Measurements from ENCODE around the gene SSBP2. TPM values are rescaled to one million over a fixed set of nuclear protein-coding genes. Genes with fewer than 3 reads are reported as not detected.

The SSBP2 gene
- total and polyA plus RNA-seq, 7 donors, result 9.9 to 89.2 (median 68.7) TPM

DNA sequence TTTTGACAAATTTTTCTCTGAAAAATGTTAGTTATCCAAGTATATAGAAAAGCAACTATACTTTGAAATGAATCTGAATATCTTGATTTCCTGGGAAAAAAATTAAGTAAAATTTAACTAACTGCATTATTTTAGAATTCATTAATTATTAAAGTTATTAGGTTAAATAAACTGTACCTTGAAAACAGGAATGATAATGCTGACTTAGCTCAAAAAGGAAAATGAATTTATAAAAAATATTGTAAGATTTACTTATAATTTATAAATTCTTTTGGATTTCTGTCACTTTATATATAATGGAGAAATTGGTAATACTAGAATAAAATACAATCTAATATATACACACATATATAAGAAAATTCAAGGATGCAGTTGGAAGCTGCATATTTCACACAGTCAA is 320.9 kb downstream of the SSBP2 start:
- Histone ChIP-seq H3K4me3 (no peak overlapping the region), H3K36me3 (no peaks in the 10 kb centered on the region), H3K4me1 (peaks cover 0 to 18% (median 16%) of the 10 kb centered on the region in 4 donors), H3K9me3 (no peaks in the 10 kb centered on the region), H3K27ac (no peak overlapping the region), H3K27me3 (no peaks in the 10 kb centered on the region)
- TF ChIP-seq POLR2A (IDR thresholded peaks at IDR 0.05), result no peak
- TF ChIP-seq, protein P1, sequence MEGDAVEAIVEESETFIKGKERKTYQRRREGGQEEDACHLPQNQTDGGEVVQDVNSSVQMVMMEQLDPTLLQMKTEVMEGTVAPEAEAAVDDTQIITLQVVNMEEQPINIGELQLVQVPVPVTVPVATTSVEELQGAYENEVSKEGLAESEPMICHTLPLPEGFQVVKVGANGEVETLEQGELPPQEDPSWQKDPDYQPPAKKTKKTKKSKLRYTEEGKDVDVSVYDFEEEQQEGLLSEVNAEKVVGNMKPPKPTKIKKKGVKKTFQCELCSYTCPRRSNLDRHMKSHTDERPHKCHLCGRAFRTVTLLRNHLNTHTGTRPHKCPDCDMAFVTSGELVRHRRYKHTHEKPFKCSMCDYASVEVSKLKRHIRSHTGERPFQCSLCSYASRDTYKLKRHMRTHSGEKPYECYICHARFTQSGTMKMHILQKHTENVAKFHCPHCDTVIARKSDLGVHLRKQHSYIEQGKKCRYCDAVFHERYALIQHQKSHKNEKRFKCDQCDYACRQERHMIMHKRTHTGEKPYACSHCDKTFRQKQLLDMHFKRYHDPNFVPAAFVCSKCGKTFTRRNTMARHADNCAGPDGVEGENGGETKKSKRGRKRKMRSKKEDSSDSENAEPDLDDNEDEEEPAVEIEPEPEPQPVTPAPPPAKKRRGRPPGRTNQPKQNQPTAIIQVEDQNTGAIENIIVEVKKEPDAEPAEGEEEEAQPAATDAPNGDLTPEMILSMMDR (IDR thresholded peaks at IDR 0.05), result no peak
- TF ChIP-seq EP300 (IDR thresholded peaks at IDR 0.05), result no peak
- no peak for TF ChIP-seq POLR2AphosphoS5 (IDR thresholded peaks at IDR 0.05)
- DNase-seq, result no peak
- intact Hi-C loops (cut with DNase I), result loop anchor here (5.0 kb wide), 3 partner anchors 77 to 422 kb away; partner anchors contain the start of gene SSBP2

DNA sequence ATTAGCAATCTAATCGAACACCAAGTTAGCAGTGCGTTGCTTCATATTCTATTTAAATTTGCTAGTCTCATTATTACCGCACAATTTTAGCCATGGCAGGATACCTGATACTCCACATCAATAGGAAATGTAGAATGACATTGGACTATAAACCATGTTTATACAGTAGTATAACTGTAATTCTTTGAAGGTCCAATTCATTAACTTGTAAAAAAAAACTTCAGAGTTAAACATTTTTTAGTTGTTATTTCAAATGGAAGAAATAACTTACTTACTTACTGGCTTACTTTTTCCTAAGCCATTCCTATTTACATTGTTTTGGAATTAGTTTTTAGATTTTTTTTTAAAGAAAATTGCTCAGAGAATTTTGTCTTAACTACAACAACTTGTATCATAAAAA is 321.5 kb downstream of the SSBP2 start:
- no peak for DNase-seq
- intact Hi-C loops (cut with DNase I), result loop anchor here (5.0 kb wide), 3 partner anchors 78 to 423 kb away; partner anchors contain the start of gene SSBP2

DNA sequence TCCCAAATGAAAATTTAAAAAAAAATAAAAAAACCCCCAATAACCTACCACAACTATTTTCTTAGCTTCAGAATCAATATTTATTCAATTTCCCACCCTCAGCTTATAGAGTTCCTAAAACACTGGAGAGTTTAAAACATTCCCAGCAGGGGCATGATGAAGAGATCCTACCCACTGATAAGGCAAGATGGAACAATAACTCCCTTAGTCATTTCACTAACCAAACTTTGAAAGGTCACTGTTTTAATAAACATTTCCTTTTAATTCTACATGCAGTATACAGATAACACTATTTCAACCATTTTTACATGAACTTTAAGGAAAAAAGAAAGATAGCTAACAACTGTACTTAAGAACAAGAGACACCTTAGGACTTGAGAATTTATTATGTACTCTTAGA is 322.0 kb downstream of the SSBP2 start:
- Histone ChIP-seq H3K36me3 (no peaks in the 10 kb centered on the region), H3K4me1 (peaks cover 0 to 18% (median 16%) of the 10 kb centered on the region in 4 donors), H3K4me3 (no peak overlapping the region), H3K27me3 (no peaks in the 10 kb centered on the region), H3K9me3 (no peaks in the 10 kb centered on the region), H3K27ac (no peak overlapping the region)
- no peak for DNase-seq
- TF ChIP-seq, protein P1 (IDR thresholded peaks at IDR 0.05), result no peak
- TF ChIP-seq POLR2AphosphoS5 (IDR thresholded peaks at IDR 0.05) (no peak), POLR2A (IDR thresholded peaks at IDR 0.05) (no peak), EP300 (IDR thresholded peaks at IDR 0.05) (no peak)
- intact Hi-C loops (cut with DNase I), result loop anchor here (5.0 kb wide), 3 partner anchors 78 to 423 kb away; partner anchors contain the start of gene SSBP2

More for the DNA sequence above, 321.5 kb downstream of the SSBP2 start:
- Histone ChIP-seq H3K4me1 (peaks cover 0 to 18% (median 16%) of the 10 kb centered on the region in 4 donors), H3K36me3 (no peaks in the 10 kb centered on the region), H3K27ac (no peak overlapping the region), H3K4me3 (no peak overlapping the region), H3K9me3 (no peaks in the 10 kb centered on the region), H3K27me3 (no peaks in the 10 kb centered on the region)
- WGBS, 2 donors, result 55 to 81% methylated on average over 3 of the region's 3 CpGs
- TF ChIP-seq EP300 (IDR thresholded peaks at IDR 0.05) (no peak), POLR2AphosphoS5 (IDR thresholded peaks at IDR 0.05) (no peak), POLR2A (IDR thresholded peaks at IDR 0.05) (no peak)

DNA sequence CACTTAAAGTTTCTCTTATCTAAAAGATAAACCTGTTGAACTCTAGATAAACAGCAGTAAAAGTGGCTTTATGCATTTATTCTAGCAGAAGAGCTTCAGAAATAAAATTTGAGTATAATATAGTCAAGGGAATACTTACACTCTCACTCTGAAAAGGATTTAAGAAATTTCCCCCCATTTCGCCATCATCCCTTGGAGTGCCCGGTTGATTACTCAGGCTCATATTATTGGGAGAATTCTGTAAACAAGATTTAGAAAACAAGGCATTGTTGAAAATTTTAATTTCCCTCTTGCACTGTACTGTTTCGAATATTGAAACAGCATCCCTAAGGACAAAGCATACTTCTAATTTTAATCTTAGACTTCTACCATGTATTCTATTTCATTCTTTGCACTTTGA is 322.5 kb downstream of the SSBP2 start:
- Histone ChIP-seq H3K36me3 (no peaks in the 10 kb centered on the region), H3K27me3 (no peaks in the 10 kb centered on the region), H3K9me3 (no peaks in the 10 kb centered on the region), H3K27ac (no peak overlapping the region), H3K4me1 (peaks cover 0 to 18% (median 16%) of the 10 kb centered on the region in 4 donors), H3K4me3 (no peak overlapping the region)
- DNase-seq, result no peak
- intact Hi-C loops (cut with DNase I), result loop anchor here (5.0 kb wide), 3 partner anchors 79 to 424 kb away; partner anchors contain the start of gene SSBP2
- 76 to 93% methylated on average over 3 of the region's 3 CpGs for WGBS, 2 donors
- TF ChIP-seq, protein P1 (IDR thresholded peaks at IDR 0.05), result no peak
- no peak for TF ChIP-seq POLR2AphosphoS5 (IDR thresholded peaks at IDR 0.05)
- no peak for TF ChIP-seq EP300 (IDR thresholded peaks at IDR 0.05)
- TF ChIP-seq POLR2A (IDR thresholded peaks at IDR 0.05), result no peak

DNA sequence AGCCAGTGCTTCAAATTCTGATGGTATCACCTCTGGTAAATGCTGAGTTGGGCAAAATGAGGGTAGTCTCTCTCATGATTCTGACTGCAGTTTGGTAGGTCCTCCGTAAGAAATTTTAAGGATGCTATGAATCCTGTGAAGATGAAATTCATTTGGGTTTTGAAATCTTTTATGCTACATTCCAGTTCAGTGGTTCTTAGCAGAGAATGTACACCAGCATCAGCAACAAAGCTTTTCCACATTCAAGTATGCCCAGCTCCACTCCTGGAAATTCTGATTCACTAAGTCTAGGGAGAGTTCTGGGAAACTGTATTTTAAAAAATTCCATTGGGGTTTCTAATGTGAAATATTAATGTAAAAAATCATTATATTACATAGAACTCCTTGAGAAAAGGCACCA is 323.3 kb downstream of the SSBP2 start:
- intact Hi-C loops (cut with DNase I), result loop anchor here (5.0 kb wide), 3 partner anchors 80 to 425 kb away; partner anchors contain the start of gene SSBP2
- H3K36me3 ChIP-seq, result no peaks in the 10 kb centered on the region
- no peaks in the 10 kb centered on the region for H3K9me3 ChIP-seq
- no peak for DNase-seq
- H3K4me1 ChIP-seq, result peaks cover 0 to 27% (median 19%) of the 10 kb centered on the region in 4 donors
- TF ChIP-seq POLR2AphosphoS5 (IDR thresholded peaks at IDR 0.05) (no peak), EP300 (IDR thresholded peaks at IDR 0.05) (no peak)
- TF ChIP-seq, protein P1 (IDR thresholded peaks at IDR 0.05), result no peak
- no peak overlapping the region for H3K4me3 ChIP-seq
- WGBS, 2 donors, result 94 to 97% methylated on average over 1 of the region's 1 CpG
- H3K27me3 ChIP-seq, result no peaks in the 10 kb centered on the region
- H3K27ac ChIP-seq, result no peak overlapping the region
